ENCODE measurements around the gene MGAT4A. TPM values are rescaled to one million over a fixed set of nuclear protein-coding genes. Genes with fewer than 3 reads are reported as not detected.

MGAT4A gene
- total RNA-seq, 2 donors from 2014 or later, result 44.0 to 80.8 TPM

GRCh38 chr2:98771721-98772524 is 41.0 kb upstream of the MGAT4A start:
- H3K4me1 ChIP-seq (ENCODE audit: control insufficient read depth in 1 of 2, low read depth in 2 of 2), result peaks cover 16 to 33% of the 10 kb centered on the region in 2 donors
- no peak for TF ChIP-seq CTCF (IDR thresholded peaks at IDR 0.05)
- DNase-seq (ENCODE audit: low spot score) (no peak), ATAC-seq (ENCODE audit: insufficient number of reproducible peaks, low FRiP score, low read depth) (no peak)
- H3K4me3 ChIP-seq, result peak overlapping the region; percentile 38
- H3K27ac ChIP-seq, result peak overlapping the region in 1 of 2 donors; percentile 32
- H3K27me3 ChIP-seq (replicated peaks; ENCODE audit: insufficient read depth), result no peaks in the 10 kb centered on the region
- H3K36me3 ChIP-seq, result no peaks in the 10 kb centered on the region
- no peaks in the 10 kb centered on the region for H3K9me3 ChIP-seq

GRCh38 chr2:98771264-98771663 is 40.3 kb upstream of the MGAT4A start:
- H3K9me3 ChIP-seq, result no peaks in the 10 kb centered on the region

GRCh38 chr2:98769784-98770183 is 38.9 kb upstream of the MGAT4A start:
- H3K4me1 ChIP-seq (ENCODE audit: control insufficient read depth in 1 of 2, low read depth in 2 of 2), result peaks cover 11 to 13% of the 10 kb centered on the region in 2 donors
- DNase-seq (ENCODE audit: low spot score) (no peak), ATAC-seq (ENCODE audit: insufficient number of reproducible peaks, low FRiP score, low read depth) (no peak)
- H3K4me3 ChIP-seq, result no peak overlapping the region
- no peaks in the 10 kb centered on the region for H3K27me3 ChIP-seq (replicated peaks; ENCODE audit: insufficient read depth)
- H3K9me3 ChIP-seq, result no peaks in the 10 kb centered on the region
- H3K27ac ChIP-seq, result no peak overlapping the region
- H3K36me3 ChIP-seq, result no peaks in the 10 kb centered on the region
- TF ChIP-seq CTCF (IDR thresholded peaks at IDR 0.05), result no peak

More at GRCh38 chr2:98771264-98771663, 40.3 kb upstream of the MGAT4A start:
- Histone ChIP-seq H3K27me3 (replicated peaks; ENCODE audit: insufficient read depth) (no peaks in the 10 kb centered on the region), H3K36me3 (no peaks in the 10 kb centered on the region), H3K27ac (no peak overlapping the region), H3K4me1 (ENCODE audit: control insufficient read depth in 1 of 2, low read depth in 2 of 2) (peaks cover 16 to 27% of the 10 kb centered on the region in 2 donors), H3K4me3 (peak overlapping the region; percentile 24)
- ATAC-seq (ENCODE audit: insufficient number of reproducible peaks, low FRiP score, low read depth) (no peak), DNase-seq (ENCODE audit: low spot score) (no peak)
- TF ChIP-seq CTCF (IDR thresholded peaks at IDR 0.05), result no peak

- no peak for TF ChIP-seq CTCF (IDR thresholded peaks at IDR 0.05)
- DNase-seq (ENCODE audit: low spot score) (no peak), ATAC-seq (ENCODE audit: insufficient number of reproducible peaks, low FRiP score, low read depth) (no peak)
- Histone ChIP-seq H3K27ac (no peak overlapping the region), H3K4me3 (no peak overlapping the region), H3K9me3 (no peaks in the 10 kb centered on the region), H3K36me3 (no peaks in the 10 kb centered on the region), H3K27me3 (replicated peaks; ENCODE audit: insufficient read depth) (no peaks in the 10 kb centered on the region), H3K4me1 (ENCODE audit: control insufficient read depth in 1 of 2, low read depth in 2 of 2) (peaks cover 8 to 9% of the 10 kb centered on the region in 2 donors)
Observed at GRCh38 chr2:98769114-98769476, 38.2 kb upstream of the MGAT4A start.

GRCh38 chr2:98768384-98769113 is 37.6 kb upstream of the MGAT4A start:
- Histone ChIP-seq H3K9me3 (no peaks in the 10 kb centered on the region), H3K27ac (no peak overlapping the region), H3K4me1 (ENCODE audit: control insufficient read depth in 1 of 2, low read depth in 2 of 2) (peaks cover 8 to 9% of the 10 kb centered on the region in 2 donors), H3K27me3 (replicated peaks; ENCODE audit: insufficient read depth) (no peaks in the 10 kb centered on the region), H3K4me3 (no peak overlapping the region), H3K36me3 (no peaks in the 10 kb centered on the region)
- no peak for DNase-seq (ENCODE audit: low spot score)
- no peak for ATAC-seq (ENCODE audit: insufficient number of reproducible peaks, low FRiP score, low read depth)
- TF ChIP-seq CTCF (IDR thresholded peaks at IDR 0.05), result no peak
